ENCODE measurements around the gene PCSK5.
"Not testable (repeated sequence)": the region's sequence is repeated elsewhere in the genome, so short reads cannot be mapped to it uniquely, and the experiment has no call there.

Gene PCSK5

GRCh38 chr9:76007935-76008334 is 117.5 kb downstream of the PCSK5 start:
- no peak for DNase-seq (ENCODE audit: low spot score)

GRCh38 chr9:76013809-76014208 is 123.3 kb downstream of the PCSK5 start:
- no peak for DNase-seq (ENCODE audit: low spot score)

DNA sequence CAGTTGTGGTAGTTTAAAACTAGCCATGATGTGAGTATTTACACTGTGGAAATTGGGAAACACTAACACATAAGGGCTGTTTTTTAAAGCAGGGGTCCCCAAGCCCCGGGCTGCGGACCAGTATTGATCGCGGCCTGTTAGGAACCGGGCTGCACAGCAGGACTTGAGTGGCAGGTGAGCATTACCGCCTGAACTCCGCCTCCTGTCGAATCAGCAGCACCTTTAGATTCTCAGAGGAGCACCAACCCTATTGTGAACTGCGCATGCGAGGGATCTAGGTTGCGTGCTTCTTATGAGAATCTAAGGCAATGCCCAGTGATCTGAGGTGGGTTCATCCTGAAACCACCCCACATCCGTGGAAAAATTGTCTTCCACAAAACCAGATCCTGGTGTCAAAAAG is 127.8 kb downstream of the PCSK5 start:
- DNase-seq (ENCODE audit: low spot score) = no peak

- no peak for DNase-seq (ENCODE audit: low spot score)
Observed at GRCh38 chr9:76018761-76019160, 128.3 kb downstream of the PCSK5 start.

- DNase-seq (ENCODE audit: low spot score) = no peak
Observed at GRCh38 chr9:76020652-76021051, 130.2 kb downstream of the PCSK5 start.

DNA sequence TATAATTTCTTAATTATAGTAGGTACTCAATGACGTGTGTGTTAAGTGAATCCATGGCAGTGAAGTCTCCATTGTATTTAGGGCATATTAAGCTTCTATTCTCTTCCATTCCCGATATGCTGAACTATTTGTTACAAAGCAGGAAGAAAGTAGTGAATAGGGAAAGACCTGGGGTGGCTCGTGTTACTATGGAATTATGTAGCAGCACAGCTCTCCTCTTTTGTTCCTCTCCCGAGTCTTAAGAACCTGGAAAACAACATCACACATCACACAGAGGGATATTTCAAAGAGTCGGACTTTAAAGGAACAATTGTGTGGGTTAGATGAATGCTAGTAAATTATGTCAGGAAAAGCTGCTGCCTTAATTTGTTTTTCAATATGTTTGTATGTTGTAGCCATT is 131.8 kb downstream of the PCSK5 start:
- no peak for DNase-seq (ENCODE audit: low spot score)

- DNase-seq (ENCODE audit: low spot score) = no peak
Observed at GRCh38 chr9:76023715-76024195, 133.3 kb downstream of the PCSK5 start.

DNA sequence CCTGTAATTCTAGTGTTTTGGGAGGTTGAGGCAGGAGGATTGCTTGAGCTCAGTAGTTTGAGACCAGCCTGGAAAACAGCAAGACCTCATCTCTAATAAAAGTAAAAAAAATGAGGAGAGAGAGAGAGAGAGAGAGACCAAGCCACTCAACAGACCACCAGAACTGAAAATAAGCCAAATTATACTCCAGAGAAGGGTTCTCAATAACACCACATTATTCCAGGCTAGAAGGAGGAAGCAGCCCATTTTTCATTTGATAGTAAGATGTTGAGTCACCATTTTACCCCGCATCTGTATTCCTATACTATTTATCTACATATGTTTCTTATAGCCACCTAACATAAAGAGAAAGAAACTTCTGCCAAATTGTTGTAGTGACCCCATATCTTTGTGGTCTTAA is 134.8 kb downstream of the PCSK5 start:
- no peak for DNase-seq (ENCODE audit: low spot score)

GRCh38 chr9:76026796-76027195 is 136.3 kb downstream of the PCSK5 start:
- no peak for DNase-seq (ENCODE audit: low spot score)

DNA sequence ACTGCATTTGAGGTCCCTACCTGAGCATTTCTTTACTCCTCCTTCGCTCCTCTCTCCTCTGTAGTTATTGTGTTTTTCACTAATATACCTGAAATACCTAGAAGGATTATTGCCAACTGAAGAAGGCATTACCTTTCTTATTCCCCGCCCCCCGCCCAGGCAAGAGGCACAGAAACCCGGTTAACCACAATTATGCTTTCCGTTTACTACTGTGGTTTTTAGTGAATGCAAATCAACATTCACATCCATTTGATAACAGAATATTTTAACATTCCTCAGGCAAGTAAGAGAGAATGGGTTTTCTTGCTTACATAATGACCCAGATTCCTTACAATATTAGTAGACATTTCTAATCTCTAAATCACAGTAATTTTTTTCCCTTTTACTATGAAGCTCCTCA is 136.9 kb downstream of the PCSK5 start:
- DNase-seq (ENCODE audit: low spot score) = no peak

- no peak for DNase-seq (ENCODE audit: low spot score)
Observed at GRCh38 chr9:76027861-76028260, 137.4 kb downstream of the PCSK5 start.

DNA sequence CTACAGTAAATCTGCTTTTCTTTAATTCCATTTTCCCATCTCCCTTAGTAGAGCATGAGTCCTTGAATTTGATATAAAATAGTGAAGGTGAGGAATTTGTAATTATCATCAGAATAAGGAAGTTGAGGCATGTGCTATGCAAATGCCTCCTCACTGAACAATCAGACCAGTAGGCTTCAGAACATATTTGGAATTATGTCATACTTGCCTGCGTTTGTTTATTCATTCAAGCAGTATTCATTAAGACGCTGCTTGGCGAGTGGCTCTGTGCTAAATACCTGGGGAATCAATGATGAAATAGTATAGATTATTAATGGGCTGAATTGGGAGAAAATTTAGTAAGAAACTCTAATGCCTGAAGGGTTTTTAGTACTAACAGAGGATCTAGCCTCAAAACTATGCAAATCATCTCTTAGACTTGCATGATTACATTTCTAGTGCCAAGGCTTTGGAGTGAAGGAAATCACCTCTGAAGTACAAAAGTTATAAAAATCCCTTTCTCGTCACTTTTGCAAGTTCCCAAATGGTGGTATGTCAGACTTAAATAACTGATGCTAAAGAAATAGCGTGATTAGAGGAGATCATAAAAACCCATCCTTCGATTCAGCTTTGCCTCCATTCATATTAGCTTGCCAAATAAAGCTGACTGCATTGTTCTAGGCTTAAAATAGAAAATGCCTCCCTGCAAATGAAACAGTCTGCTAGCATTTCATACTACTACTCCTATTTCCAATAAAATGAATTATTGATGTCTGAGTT is 141.7 kb downstream of the PCSK5 start:
- DNase-seq (ENCODE audit: low spot score) = no peak

GRCh38 chr9:76032797-76033373 is 142.4 kb downstream of the PCSK5 start:
- no peak for DNase-seq (ENCODE audit: low spot score)

DNA sequence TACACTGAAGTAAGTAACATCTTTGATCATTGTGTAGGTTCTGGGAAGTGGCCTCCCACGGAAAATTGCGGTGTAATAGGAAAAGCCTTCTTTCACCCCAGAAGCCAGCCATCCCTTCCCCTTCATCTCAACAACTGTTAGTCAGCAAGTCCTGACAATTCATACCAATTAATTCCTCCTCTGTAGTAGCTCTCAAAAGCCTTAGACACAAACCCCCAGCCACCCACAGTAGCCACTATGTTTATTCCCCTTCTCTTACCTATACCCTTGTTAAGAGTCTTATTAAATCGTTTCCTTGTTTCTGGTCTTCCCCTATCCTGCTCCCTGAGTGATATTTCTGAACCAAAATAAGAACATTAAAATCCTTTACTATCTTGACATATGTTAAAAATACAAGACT is 143.6 kb downstream of the PCSK5 start:
- no peak for DNase-seq (ENCODE audit: low spot score)

DNA sequence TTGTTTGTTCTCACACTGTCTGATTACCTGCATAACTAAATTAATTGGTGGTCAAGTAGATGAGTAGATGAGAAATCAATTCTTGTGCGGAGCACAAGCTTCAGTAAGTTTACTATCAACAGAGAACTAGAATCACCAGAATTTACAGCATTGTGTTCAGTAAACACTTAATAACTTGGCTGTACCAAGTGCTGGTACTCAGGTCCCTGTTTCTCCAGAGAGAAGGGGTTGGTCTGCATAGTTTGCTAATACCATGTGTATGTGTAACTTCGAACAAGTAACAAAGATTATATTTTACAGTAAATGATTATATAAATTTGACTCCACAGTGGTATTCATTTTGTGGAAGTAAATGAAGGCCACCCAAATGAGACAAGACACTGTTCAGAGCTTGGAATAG is 146.3 kb downstream of the PCSK5 start:
- no peak for DNase-seq (ENCODE audit: low spot score)

GRCh38 chr9:76037587-76038225 is 147.2 kb downstream of the PCSK5 start:
- no peak for DNase-seq (ENCODE audit: low spot score)

DNA sequence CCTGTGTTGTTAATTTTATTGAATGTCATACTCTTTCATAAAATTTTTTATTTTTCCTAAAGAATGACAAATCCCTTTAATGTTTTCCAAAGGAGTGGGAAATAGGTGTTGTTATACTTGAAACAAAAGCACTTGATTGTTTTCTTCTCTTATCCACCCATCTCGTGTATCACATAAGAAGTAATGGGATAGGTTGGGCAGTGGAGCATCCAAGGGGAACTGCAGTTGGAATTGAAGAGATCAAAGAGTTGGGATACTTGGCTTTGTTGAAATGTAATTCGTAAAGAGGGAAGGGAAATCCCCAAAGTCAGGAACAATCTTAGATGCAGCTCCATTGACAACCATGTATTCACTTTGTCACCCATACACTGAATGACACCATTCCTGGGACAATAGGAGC is 148.0 kb downstream of the PCSK5 start:
- no peak for DNase-seq (ENCODE audit: low spot score)

- no peak for DNase-seq (ENCODE audit: low spot score)
Observed at GRCh38 chr9:76044266-76044819, 153.9 kb downstream of the PCSK5 start.

GRCh38 chr9:76045221-76045620 is 154.7 kb downstream of the PCSK5 start:
- DNase-seq (ENCODE audit: low spot score) = no peak

GRCh38 chr9:76049341-76049740 is 158.9 kb downstream of the PCSK5 start:
- DNase-seq (ENCODE audit: low spot score) = no peak

DNA sequence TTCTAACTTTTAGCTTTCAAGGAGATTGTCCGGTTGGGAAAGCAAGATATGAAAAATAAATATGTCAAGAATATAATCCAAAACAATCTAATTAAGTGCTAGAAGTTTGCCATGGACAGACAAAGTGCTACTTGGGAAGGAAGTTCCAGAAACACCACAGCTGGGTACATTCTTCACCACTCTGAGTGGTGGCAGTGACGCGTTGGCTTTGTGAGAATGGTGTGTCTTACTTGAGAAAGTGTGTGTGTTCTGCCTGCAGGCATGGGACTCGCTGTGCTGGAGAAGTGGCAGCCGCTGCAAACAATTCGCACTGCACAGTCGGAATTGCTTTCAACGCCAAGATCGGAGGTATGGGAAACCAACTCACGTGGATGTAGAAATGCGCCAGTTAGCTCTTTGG is 177.2 kb downstream of the PCSK5 start:
- DNase-seq (ENCODE audit: low spot score) = no peak

DNA sequence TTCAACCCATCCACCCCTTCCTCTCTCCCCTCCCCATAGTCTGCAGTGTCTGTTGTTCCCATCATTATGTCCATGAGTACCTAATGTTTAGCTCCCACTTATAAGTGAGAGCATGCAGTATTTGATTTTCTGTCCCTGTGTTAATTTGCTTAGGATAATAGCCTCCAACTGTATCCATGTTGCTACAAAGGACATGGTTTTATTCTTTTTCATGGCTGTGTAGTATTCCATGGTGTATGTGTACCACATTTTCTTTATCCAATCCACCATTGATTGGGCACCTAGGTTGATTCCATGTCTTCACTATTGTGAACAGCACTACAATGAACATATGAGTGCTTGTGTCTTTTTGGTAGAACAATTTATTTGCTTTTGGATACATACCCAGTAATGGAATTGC is 187.1 kb downstream of the PCSK5 start:
- DNase-seq (ENCODE audit: low spot score) = no peak

DNA sequence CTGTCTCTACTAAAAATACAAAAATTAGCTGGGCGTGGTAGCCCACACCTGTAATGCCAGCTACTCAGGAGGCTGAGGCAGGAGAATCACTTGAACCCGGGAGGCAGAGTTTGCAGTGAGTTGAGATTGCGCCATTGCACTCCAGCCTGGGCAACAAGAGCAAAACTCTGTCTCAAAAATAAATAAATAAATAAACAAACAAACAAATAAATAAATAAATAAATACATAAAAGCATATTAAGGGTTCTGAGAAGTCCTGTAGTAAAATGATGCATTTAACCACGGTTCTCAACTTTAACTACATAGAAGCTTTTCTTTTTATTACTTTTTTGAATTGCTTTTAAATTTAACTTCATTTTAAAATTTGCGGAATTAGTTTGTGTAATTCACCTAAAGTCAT is 190.8 kb downstream of the PCSK5 start:
- not testable (repeated sequence) for DNase-seq (ENCODE audit: low spot score)

All from LoVo (cell line).